Neutrophil (primary cell): ENCODE measurements around the gene BTN2A1.
A peak's percentile ranks its signal among the peaks of the same experiment; 100 is the strongest.
"Not testable (repeated sequence)": the region's sequence is repeated elsewhere in the genome, so short reads cannot be mapped to it uniquely, and the experiment has no call there.

Experiments used
- H3K27ac ChIP-seq: fragments of 200-600 bp; sonication (generic); 2 replicates; pipeline ENCODE4 v1.5.1; 2016; ENCODE audit warnings: mild to moderate bottlenecking, moderate library complexity
- H3K27me3 ChIP-seq: fragments of 200-600 bp; sonication (generic); 2 replicates; pipeline ENCODE4 v1.6.0; 2016; ENCODE audit warnings: mild to moderate bottlenecking
- H3K36me3 ChIP-seq: fragments of 200-600 bp; sonication (generic); 2 replicates; pipeline ENCODE4 v1.5.1; 2017
- H3K4me1 ChIP-seq, 2 experiments: fragments of 200-600 bp in 1 of 2; sonication (generic) in 1 of 2; 1 replicate in 1 of 2; 2 replicates in 1 of 2; pipeline versions ENCODE4 v1.5.1 to v1.6.1; 2013 to 2016; ENCODE audit warnings: low read depth in 1 of 2, low read length in 1 of 2, mild to moderate bottlenecking in 1 of 2, moderate library complexity in 1 of 2; ENCODE audit not compliant: control insufficient read depth in 1 of 2, insufficient read depth in 1 of 2
- H3K4me3 ChIP-seq, 2 experiments: fragments of 200-600 bp in 1 of 2; sonication (generic) in 1 of 2; 1 replicate in 1 of 2; 2 replicates in 1 of 2; pipeline ENCODE4 v1.5.1; 2013 to 2016; ENCODE audit warnings: low read depth in 1 of 2, low read length in 1 of 2, mild to moderate bottlenecking in 1 of 2, moderate library complexity in 1 of 2
- H3K9me3 ChIP-seq: fragments of 200-600 bp; sonication (generic); 2 replicates; pipeline ENCODE4 v1.5.1; 2016
- CTCF ChIP-seq: fragments of 200-600 bp; sonication (generic); IDR thresholded peaks from 2 replicates; pipeline ENCODE4 v1.5.1; 2016; ENCODE audit warnings: antibody characterized with exemption

BTN2A1 gene

GRCh38 chr6:26455357-26455970 lies 2.3 kb upstream of the BTN2A1 start:
- Histone ChIP-seq H3K27ac (no peak overlapping the region), H3K9me3 (no peaks in the 10 kb centered on the region), H3K4me1 (peaks cover 23 to 26% of the 10 kb centered on the region in 2 experiments), H3K36me3 (peaks cover 16% of the 10 kb centered on the region), H3K27me3 (no peaks in the 10 kb centered on the region), H3K4me3 (no peak overlapping the region)
- no peak for TF ChIP-seq CTCF

GRCh38 chr6:26457264-26457805 lies 420 bp upstream of the BTN2A1 start:
- Histone ChIP-seq H3K27ac (peak overlapping the region; percentile 95), H3K4me1 (peaks cover 34 to 35% of the 10 kb centered on the region in 2 experiments), H3K27me3 (no peaks in the 10 kb centered on the region), H3K9me3 (no peaks in the 10 kb centered on the region), H3K4me3 (peak overlapping the region; percentile 91 to 95), H3K36me3 (peaks cover 33% of the 10 kb centered on the region)
- TF ChIP-seq CTCF: no peak

GRCh38 chr6:26459023-26459810 lies 1.5 kb downstream of the BTN2A1 start:
- H3K9me3 ChIP-seq: no peaks in the 10 kb centered on the region
- H3K4me3 ChIP-seq: peak overlapping the region; percentile 91 to 95
- no peaks in the 10 kb centered on the region for H3K27me3 ChIP-seq
- H3K27ac ChIP-seq: peak overlapping the region; percentile 95
- no peak for TF ChIP-seq CTCF
- H3K36me3 ChIP-seq: peaks cover 52% of the 10 kb centered on the region
- H3K4me1 ChIP-seq: peaks cover 34 to 35% of the 10 kb centered on the region in 2 experiments

GRCh38 chr6:26461353-26461752 lies 3.6 kb downstream of the BTN2A1 start:
- not testable (repeated sequence) for H3K27ac ChIP-seq, H3K9me3 ChIP-seq, H3K27me3 ChIP-seq
- Histone ChIP-seq H3K4me3 (peak overlapping the region in 1 of 2 experiments; percentile 95), H3K36me3 (peaks cover 74% of the 10 kb centered on the region), H3K4me1 (peaks cover 45 to 46% of the 10 kb centered on the region in 2 experiments)

- TF ChIP-seq CTCF: no peak
- H3K4me3 ChIP-seq: no peak overlapping the region
- peaks cover 33 to 37% of the 10 kb centered on the region in 2 experiments for H3K4me1 ChIP-seq
- peaks cover 98% of the 10 kb centered on the region for H3K36me3 ChIP-seq
- no peaks in the 10 kb centered on the region for H3K9me3 ChIP-seq
- no peaks in the 10 kb centered on the region for H3K27me3 ChIP-seq
- peak overlapping the region; percentile 74 for H3K27ac ChIP-seq
Observed at GRCh38 chr6:26464014-26464413, 6.3 kb downstream of the BTN2A1 start.
